CD4-positive, alpha-beta T cell (primary cell): Measurements from ENCODE around the gene SIRT5. TPM values are rescaled to one million over a fixed set of nuclear protein-coding genes. Genes with fewer than 3 reads are reported as not detected.

Experiments
- ATAC-seq: fragments of 200-7000 bp; cut with Tn5 transposase; one replicate; pipeline ENCODE4 v1.10.0; 2022; ENCODE audit warnings: mild to moderate bottlenecking; ENCODE audit not compliant: poor library complexity
- CTCF ChIA-PET: fragments of 350-600 bp; sonication (Branson Sonifier 250); formaldehyde crosslinking; loops from one replicate; lab custom pipeline; 2021; ENCODE audit warnings: antibody characterized with exemption, inconsistent platforms; lab: Charles Lee
- POLR2A ChIA-PET: fragments of 350-600 bp; sonication (Branson Sonifier 250); formaldehyde crosslinking; loops from one replicate; lab custom pipeline; 2021; ENCODE audit warnings: antibody characterized with exemption, inconsistent platforms; lab: Charles Lee
- DNase-seq, 14 experiments: peaks; one replicate each; pipeline ENCODE4 v3.0.0-alpha.2; 2013 to 2020; ENCODE audit warnings: mixed read lengths in 2 of 14
- H3K27ac ChIP-seq, 2 donors: one replicate each; pipeline versions ENCODE4 v1.5.1 to v1.7.0; 2013; ENCODE audit warnings: low read length in 2 of 2, low read depth in 1 of 2, mild to moderate bottlenecking in 1 of 2
- H3K27me3 ChIP-seq, 2 experiments: 1 replicate in 1 of 2; 2 replicates in 1 of 2; pipeline versions ENCODE4 v1.6.1 to v1.7.0; 2013; ENCODE audit warnings: low read length in 2 of 2, control low read depth in 1 of 2, mild to moderate bottlenecking in 1 of 2, moderate library complexity in 1 of 2; ENCODE audit not compliant: insufficient read depth in 2 of 2, control insufficient read depth in 1 of 2
- H3K36me3 ChIP-seq: one replicate; pipeline ENCODE4 v1.6.1; 2013; ENCODE audit warnings: low read length, control low read depth; ENCODE audit not compliant: insufficient read depth
- H3K4me1 ChIP-seq: one replicate; pipeline ENCODE4 v1.6.1; 2013; ENCODE audit warnings: low read length, control low read depth; ENCODE audit not compliant: insufficient read depth
- H3K4me3 ChIP-seq: one replicate; pipeline ENCODE4 v1.5.1; 2013; ENCODE audit warnings: mild to moderate bottlenecking, low read length, moderate library complexity
- H3K9me3 ChIP-seq, 2 experiments: 1 replicate in 1 of 2; 2 replicates in 1 of 2; pipeline versions ENCODE4 v1.6.1 to v1.7.0; 2013; ENCODE audit warnings: low read length in 2 of 2, mild to moderate bottlenecking in 2 of 2, control low read depth in 1 of 2, moderate library complexity in 1 of 2; ENCODE audit not compliant: control insufficient read depth in 1 of 2, insufficient read depth in 1 of 2
- H3K27ac Mint-ChIP-seq: one replicate; pipeline ENCODE4 v1.8.0; 2020; ENCODE audit warnings: mixed read lengths
- H3K27me3 Mint-ChIP-seq: one replicate; pipeline ENCODE4 v1.8.0; 2021; ENCODE audit warnings: mixed read lengths
- H3K36me3 Mint-ChIP-seq: one replicate; pipeline ENCODE4 v1.8.0; 2021; ENCODE audit warnings: low read depth, mixed read lengths
- H3K4me1 Mint-ChIP-seq: one replicate; pipeline ENCODE4 v1.8.0; 2021; ENCODE audit warnings: low read depth, mixed read lengths
- H3K4me3 Mint-ChIP-seq: one replicate; pipeline ENCODE4 v1.8.0; 2020; ENCODE audit warnings: mild to moderate bottlenecking, mixed read lengths
- H3K9me3 Mint-ChIP-seq: one replicate; pipeline ENCODE4 v1.8.0; 2020; ENCODE audit warnings: mixed read lengths
- CTCF ChIP-seq: fragments of 200-600 bp; IDR thresholded peaks from one replicate; pipeline ENCODE4 v1.8.0; 2022; ENCODE audit warnings: antibody characterized with exemption, mild to moderate bottlenecking
- intact Hi-C, 2 experiments: fragments of 100-400 bp; cut with DNase I in 1 of 2; cut with micrococcal nuclease in 1 of 2; formaldehyde crosslinking; loops; one replicate each; pipeline versions ENCODE4 v1.15.1 to v1.9.0; 2023 to 2025; cut with DNase I, micrococcal nuclease
- total RNA-seq, 174 experiments: library from RNA in 2 of 174; stranded (reverse) in 2 of 174; gene quantifications; one replicate each; pipeline ENCODE4 v1.2.3 and lab custom pipeline; 2021 to 2026

The SIRT5 gene
- total RNA-seq, 2 experiments from 2014 or later: 14.3 to 16.3 TPM

- Mint-ChIP-seq H3K36me3 (peaks cover 53% of the 10 kb centered on the region), H3K27ac (no peak overlapping the region), H3K9me3 (no peaks in the 10 kb centered on the region), H3K27me3 (no peaks in the 10 kb centered on the region), H3K4me3 (no peak overlapping the region), H3K4me1 (peaks cover 24% of the 10 kb centered on the region)
- ATAC-seq (no peak), DNase-seq (no peak)
- Histone ChIP-seq H3K27ac (no peak overlapping the region), H3K36me3 (peaks cover 11% of the 10 kb centered on the region), H3K4me1 (peaks cover 6% of the 10 kb centered on the region), H3K9me3 (no peaks in the 10 kb centered on the region), H3K27me3 (no peaks in the 10 kb centered on the region), H3K4me3 (no peak overlapping the region)
- CTCF ChIA-PET: interaction anchor here (1.2 kb wide), 1 partner anchor 36 kb away, joined by 4 read pairs; the partner anchor contains the start of gene NOL7
- intact Hi-C loops: loop anchor here in 1 of 2 experiments (5.0 to 10.0 kb wide), 2 partner anchors 232 to 245 kb away; partner anchors contain the start of gene MCUR1
- POLR2A ChIA-PET: interaction anchor here (0.9 kb wide), 1 partner anchor 35 kb away, joined by 3 read pairs; the partner anchor contains the start of gene NOL7
- no peak for TF ChIP-seq CTCF
Observed at GRCh38 chr6:13579911-13580310, 5.5 kb downstream of the SIRT5 start.

- Mint-ChIP-seq H3K36me3 (peaks cover 68% of the 10 kb centered on the region), H3K4me3 (no peak overlapping the region), H3K27me3 (no peaks in the 10 kb centered on the region), H3K4me1 (peaks cover 6% of the 10 kb centered on the region), H3K27ac (no peak overlapping the region), H3K9me3 (no peaks in the 10 kb centered on the region)
- intact Hi-C loops: no loop called here
- Histone ChIP-seq H3K36me3 (peaks cover 15% of the 10 kb centered on the region), H3K27ac (no peak overlapping the region), H3K27me3 (no peaks in the 10 kb centered on the region), H3K4me1 (no peaks in the 10 kb centered on the region), H3K4me3 (no peak overlapping the region), H3K9me3 (no peaks in the 10 kb centered on the region)
- CTCF ChIA-PET: no interaction called here
- no peak for TF ChIP-seq CTCF
- DNase-seq (no peak), ATAC-seq (no peak)
- POLR2A ChIA-PET: interaction anchor here (0.8 kb wide), 1 partner anchor 34 kb away, joined by 4 read pairs; the partner anchor contains the start of gene NOL7
Observed at GRCh38 chr6:13581700-13582229, 7.4 kb downstream of the SIRT5 start.

- no peaks in the 10 kb centered on the region for H3K9me3 Mint-ChIP-seq
- H3K4me1 Mint-ChIP-seq: no peaks in the 10 kb centered on the region
- no peak overlapping the region for H3K27ac Mint-ChIP-seq
- intact Hi-C loops: no loop called here
- no peak for ATAC-seq
- ChIA-PET CTCF (no interaction called here), POLR2A (no interaction called here)
- no peak for TF ChIP-seq CTCF
- H3K4me3 Mint-ChIP-seq: no peak overlapping the region
- Histone ChIP-seq H3K27ac (no peak overlapping the region), H3K36me3 (peaks cover 35% of the 10 kb centered on the region), H3K4me1 (peaks cover 3% of the 10 kb centered on the region), H3K4me3 (no peak overlapping the region), H3K27me3 (no peaks in the 10 kb centered on the region), H3K9me3 (no peaks in the 10 kb centered on the region)
- no peak for DNase-seq
- no peaks in the 10 kb centered on the region for H3K27me3 Mint-ChIP-seq
- H3K36me3 Mint-ChIP-seq: peaks cover 68% of the 10 kb centered on the region
Observed at GRCh38 chr6:13586603-13587542, 12.5 kb downstream of the SIRT5 start.
